ENCODE data around the gene PDLIM5.

Gene PDLIM5

GRCh38 chr4:94695384-94695783 lies 243.6 kb downstream of the PDLIM5 start:
- H3K4me1 Mint-ChIP-seq = no peaks in the 10 kb centered on the region
- no peaks in the 10 kb centered on the region for H3K9me3 Mint-ChIP-seq
- no peaks in the 10 kb centered on the region for H3K36me3 Mint-ChIP-seq
- H3K27me3 Mint-ChIP-seq = peaks cover under 1% of the 10 kb centered on the region
- H3K4me3 Mint-ChIP-seq = no peak overlapping the region
- H3K27ac Mint-ChIP-seq = no peak overlapping the region

GRCh38 chr4:94698187-94698586 lies 246.4 kb downstream of the PDLIM5 start:
- no peak overlapping the region for H3K27ac Mint-ChIP-seq
- H3K36me3 Mint-ChIP-seq = no peaks in the 10 kb centered on the region
- H3K9me3 Mint-ChIP-seq = no peaks in the 10 kb centered on the region
- no peak overlapping the region for H3K4me3 Mint-ChIP-seq
- H3K27me3 Mint-ChIP-seq = peaks cover 4% of the 10 kb centered on the region
- H3K4me1 Mint-ChIP-seq = no peaks in the 10 kb centered on the region

- H3K4me1 Mint-ChIP-seq = no peaks in the 10 kb centered on the region
- no peaks in the 10 kb centered on the region for H3K9me3 Mint-ChIP-seq
- no peak overlapping the region for H3K27ac Mint-ChIP-seq
- no peak overlapping the region for H3K4me3 Mint-ChIP-seq
- H3K36me3 Mint-ChIP-seq = no peaks in the 10 kb centered on the region
- H3K27me3 Mint-ChIP-seq = peaks cover 4% of the 10 kb centered on the region
Measured at GRCh38 chr4:94700298-94700697, 248.6 kb downstream of the PDLIM5 start.

GRCh38 chr4:94701631-94702300 lies 250.0 kb downstream of the PDLIM5 start:
- Mint-ChIP-seq H3K4me1 (no peaks in the 10 kb centered on the region), H3K36me3 (no peaks in the 10 kb centered on the region), H3K27me3 (peaks cover 4% of the 10 kb centered on the region), H3K9me3 (no peaks in the 10 kb centered on the region), H3K4me3 (no peak overlapping the region), H3K27ac (no peak overlapping the region)

- H3K4me1 Mint-ChIP-seq = no peaks in the 10 kb centered on the region
- H3K27ac Mint-ChIP-seq = no peak overlapping the region
- H3K36me3 Mint-ChIP-seq = no peaks in the 10 kb centered on the region
- H3K9me3 Mint-ChIP-seq = no peaks in the 10 kb centered on the region
- no peak overlapping the region for H3K4me3 Mint-ChIP-seq
- peaks cover 3% of the 10 kb centered on the region for H3K27me3 Mint-ChIP-seq
Measured at GRCh38 chr4:94711635-94712034, 259.9 kb downstream of the PDLIM5 start.

GRCh38 chr4:94714365-94715160 lies 262.8 kb downstream of the PDLIM5 start:
- Mint-ChIP-seq H3K9me3 (no peaks in the 10 kb centered on the region), H3K4me1 (no peaks in the 10 kb centered on the region), H3K4me3 (no peak overlapping the region), H3K27me3 (peaks cover 2% of the 10 kb centered on the region), H3K27ac (no peak overlapping the region), H3K36me3 (no peaks in the 10 kb centered on the region)

GRCh38 chr4:94715726-94716125 lies 264.0 kb downstream of the PDLIM5 start:
- peaks cover 2% of the 10 kb centered on the region for H3K27me3 Mint-ChIP-seq
- H3K27ac Mint-ChIP-seq = no peak overlapping the region
- no peaks in the 10 kb centered on the region for H3K36me3 Mint-ChIP-seq
- H3K4me1 Mint-ChIP-seq = no peaks in the 10 kb centered on the region
- no peaks in the 10 kb centered on the region for H3K9me3 Mint-ChIP-seq
- H3K4me3 Mint-ChIP-seq = no peak overlapping the region

Measured in activated naive CD4-positive, alpha-beta T cell treated with anti-CD3 and anti-CD28 coated beads, Interleukin-2, amount 50 U/mL, for 24 hours (primary cell).